GM13977 (cell line): ENCODE results near the gene OPCML.

ENCODE experiments used
- DNase-seq: peaks from one replicate; pipeline ENCODE4 v3.0.0; 2012; ENCODE audit warnings: low spot score
- in situ Hi-C: fragments of 300-500 bp; cut with MboI; formaldehyde crosslinking; loops from one replicate; pipeline ENCODE4 v1.12.0; 2022; ENCODE audit warnings: low sequenced_read_pairs, low pct_unique_long_range_greater_than_20kb, mixed read lengths, inconsistent platforms; ENCODE audit not compliant: unreplicated experiment
- TF ChIP-seq, protein P1 (sequence below): IDR thresholded peaks from 2 replicates; pipeline ENCODE4 v1.5.1; 2012; ENCODE audit warnings: mild to moderate bottlenecking, control low read depth; ENCODE audit not compliant: insufficient read depth; ENCODE audit errors: extremely low read depth, missing control alignments

OPCML gene

DNA sequence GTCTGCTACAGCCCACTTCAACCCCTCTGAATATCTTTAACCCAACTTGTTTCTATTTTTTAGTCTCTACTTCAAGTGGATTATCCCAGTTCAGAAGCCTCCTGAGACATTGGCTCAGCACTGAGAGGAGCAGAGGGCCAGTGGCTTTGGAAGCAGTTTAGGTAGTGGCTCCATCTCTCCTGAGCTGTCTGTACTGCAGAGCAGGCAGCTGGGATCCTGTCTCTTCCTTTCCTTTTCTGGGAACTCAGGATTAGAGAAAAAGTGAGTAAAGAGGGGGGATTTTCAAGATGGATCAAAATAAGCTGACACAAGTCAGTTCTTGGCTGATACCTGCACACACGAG lies 512.0 kb downstream of the OPCML start:
- TF ChIP-seq, protein P1, sequence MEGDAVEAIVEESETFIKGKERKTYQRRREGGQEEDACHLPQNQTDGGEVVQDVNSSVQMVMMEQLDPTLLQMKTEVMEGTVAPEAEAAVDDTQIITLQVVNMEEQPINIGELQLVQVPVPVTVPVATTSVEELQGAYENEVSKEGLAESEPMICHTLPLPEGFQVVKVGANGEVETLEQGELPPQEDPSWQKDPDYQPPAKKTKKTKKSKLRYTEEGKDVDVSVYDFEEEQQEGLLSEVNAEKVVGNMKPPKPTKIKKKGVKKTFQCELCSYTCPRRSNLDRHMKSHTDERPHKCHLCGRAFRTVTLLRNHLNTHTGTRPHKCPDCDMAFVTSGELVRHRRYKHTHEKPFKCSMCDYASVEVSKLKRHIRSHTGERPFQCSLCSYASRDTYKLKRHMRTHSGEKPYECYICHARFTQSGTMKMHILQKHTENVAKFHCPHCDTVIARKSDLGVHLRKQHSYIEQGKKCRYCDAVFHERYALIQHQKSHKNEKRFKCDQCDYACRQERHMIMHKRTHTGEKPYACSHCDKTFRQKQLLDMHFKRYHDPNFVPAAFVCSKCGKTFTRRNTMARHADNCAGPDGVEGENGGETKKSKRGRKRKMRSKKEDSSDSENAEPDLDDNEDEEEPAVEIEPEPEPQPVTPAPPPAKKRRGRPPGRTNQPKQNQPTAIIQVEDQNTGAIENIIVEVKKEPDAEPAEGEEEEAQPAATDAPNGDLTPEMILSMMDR: no peak
- DNase-seq: no peak
- in situ Hi-C loops: no loop called here

DNA sequence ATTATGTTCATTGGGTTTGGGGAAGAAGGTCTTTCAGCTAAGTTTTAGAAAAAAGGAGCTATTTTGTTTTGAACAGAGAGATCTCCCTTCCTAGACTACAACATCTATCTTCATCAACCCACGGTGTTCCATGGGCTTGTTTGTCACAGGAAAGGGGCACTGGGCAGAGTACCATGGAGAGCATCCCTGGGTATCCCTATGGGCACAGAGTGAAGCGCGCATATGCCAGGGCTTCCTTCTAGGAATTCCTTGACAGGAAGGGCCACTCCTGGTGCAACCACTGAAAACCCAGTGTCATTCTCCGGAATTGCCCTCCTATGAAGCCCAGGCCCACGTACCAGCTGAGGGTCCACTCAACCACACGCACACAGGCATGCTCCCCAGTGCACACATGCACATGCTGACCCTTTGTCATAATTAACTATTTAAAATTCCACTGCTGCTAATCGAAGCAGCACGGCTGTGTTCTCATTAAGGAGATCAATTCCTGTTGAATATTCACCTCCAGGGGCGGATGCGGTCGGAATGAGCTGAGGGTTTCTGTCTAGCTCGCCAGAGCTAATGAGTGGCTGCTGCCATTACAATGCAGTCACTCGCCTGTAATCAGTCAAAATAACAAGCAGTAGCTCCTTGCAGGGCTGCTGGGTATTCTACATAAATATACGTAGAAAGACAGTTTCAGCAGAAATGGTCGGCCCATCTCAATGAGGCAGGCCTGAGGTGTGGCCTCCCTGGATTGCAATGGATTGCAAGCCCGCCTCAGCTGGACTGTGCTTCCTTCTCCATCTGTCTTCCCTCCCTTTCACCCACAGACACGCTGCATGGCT lies 512.5 kb downstream of the OPCML start:
- in situ Hi-C loops: no loop called here

DNA sequence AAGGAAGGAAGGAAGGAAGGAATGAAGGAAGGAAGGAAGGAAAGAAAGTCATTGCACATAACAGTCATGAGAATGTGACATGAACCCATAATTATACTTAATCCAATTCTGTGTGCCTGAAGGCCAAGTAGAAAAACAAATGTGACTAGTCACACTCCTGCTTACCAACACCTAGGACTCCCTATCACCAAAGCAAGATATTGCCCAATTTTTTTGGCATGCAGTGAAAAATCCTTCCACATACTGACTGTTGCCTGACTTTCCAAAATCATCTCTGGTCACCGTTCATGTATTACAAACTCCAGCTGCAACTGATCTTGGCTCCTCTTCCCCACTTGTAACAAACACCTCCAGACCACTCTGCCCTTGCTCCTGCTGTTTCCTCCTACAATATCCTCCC lies 516.8 kb downstream of the OPCML start:
- TF ChIP-seq, protein P1: no peak
- in situ Hi-C loops: no loop called here
- no peak for DNase-seq

More for the DNA sequence above, 512.5 kb downstream of the OPCML start:
- TF ChIP-seq, protein P1: no peak
- no peak for DNase-seq

DNA sequence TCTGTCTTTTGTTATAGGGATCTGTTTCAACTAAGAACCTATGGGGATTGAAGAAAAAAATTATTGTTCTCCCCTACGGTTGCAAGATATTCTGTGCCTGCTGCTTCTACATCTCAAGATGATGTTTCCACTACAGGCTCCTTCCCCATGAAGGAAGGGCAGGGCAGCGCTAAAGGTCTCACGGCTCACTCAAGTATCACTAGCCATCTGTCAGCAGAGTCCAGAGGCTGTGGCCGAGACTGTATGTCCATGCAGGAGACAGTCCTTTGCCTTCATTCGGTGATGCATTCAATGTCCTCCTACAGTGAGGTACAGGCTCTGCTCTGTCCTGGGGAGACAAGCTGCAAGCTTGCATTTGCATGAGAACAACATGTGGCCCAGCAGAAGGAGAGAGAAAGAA lies 518.0 kb downstream of the OPCML start:
- TF ChIP-seq, protein P1: no peak
- no peak for DNase-seq
- in situ Hi-C loops: no loop called here

DNA sequence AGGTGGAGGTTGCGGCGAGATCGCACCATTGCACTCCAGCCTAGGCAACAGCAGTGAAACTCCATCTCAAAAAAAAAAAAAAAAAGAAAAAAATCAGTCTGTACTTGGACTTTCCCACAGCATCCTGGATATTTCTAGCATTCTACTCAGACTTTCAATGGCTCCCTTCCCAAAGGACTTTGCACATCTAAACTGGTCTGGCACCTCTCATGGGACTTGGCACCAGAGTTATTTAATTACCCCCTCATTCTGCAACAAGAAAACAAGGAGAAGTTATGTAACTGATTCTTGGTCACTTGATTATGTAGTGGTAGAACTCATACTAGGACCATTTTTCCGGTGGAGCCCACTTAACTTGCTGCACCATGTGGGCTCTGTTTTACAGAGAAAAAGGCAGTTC lies 519.5 kb downstream of the OPCML start:
- in situ Hi-C loops: no loop called here
- TF ChIP-seq, protein P1: no peak
- DNase-seq: no peak

DNA sequence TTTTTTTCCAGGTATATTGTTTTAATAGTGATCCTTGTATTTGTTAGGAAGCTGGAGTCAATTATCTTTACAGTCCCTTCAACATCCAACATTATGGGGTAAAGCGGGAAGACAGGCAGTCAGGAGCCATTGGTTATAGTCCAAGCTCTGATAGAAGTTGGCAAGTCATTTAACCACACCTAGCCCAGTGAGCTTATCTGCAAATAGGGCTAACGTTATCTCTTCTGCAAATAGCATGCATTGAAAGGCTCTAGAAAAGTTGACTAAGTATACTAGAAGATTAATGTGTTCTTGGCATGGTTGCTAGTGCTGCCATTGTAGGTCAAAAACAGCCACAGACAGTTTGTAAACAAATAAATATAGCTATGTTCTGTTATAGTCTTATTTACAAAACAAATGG lies 520.7 kb downstream of the OPCML start:
- TF ChIP-seq, protein P1: no peak
- DNase-seq: no peak

More for the DNA sequence above, 520.7 kb downstream of the OPCML start:
- in situ Hi-C loops: no loop called here
